HEK293T (cell line): ENCODE data around the gene FAM174B.

ENCODE experiments used
- CTCF ChIA-PET: fragments of 350-600 bp; formaldehyde crosslinking; extraction: SDS; loops from one replicate; lab custom pipeline; 2021; ENCODE audit warnings: antibody characterized with exemption, inconsistent platforms; lab: Yijun Ruan, JAX
- POLR2A ChIA-PET: fragments of 350-600 bp; formaldehyde crosslinking; extraction: SDS; loops from one replicate; lab custom pipeline; 2020; ENCODE audit warnings: antibody characterized with exemption, inconsistent platforms; lab: Yijun Ruan, JAX
- DNase-seq: peaks from one replicate; pipeline ENCODE4 v3.0.0; 2012; ENCODE audit warnings: mixed read lengths; ENCODE audit errors: extremely low spot score
- ARNT ChIP-seq: fragments of 450-650 bp; IDR thresholded peaks from 2 replicates; pipeline ENCODE4 v1.6.1; 2017; ENCODE audit warnings: mild to moderate bottlenecking
- BHLHE40 ChIP-seq: fragments of 450-650 bp; IDR thresholded peaks from 2 replicates; pipeline ENCODE4 v1.6.1; 2016; ENCODE audit warnings: mild to moderate bottlenecking, moderate library complexity, borderline replicate concordance
- CTBP1 ChIP-seq: fragments of 450-650 bp; IDR thresholded peaks from 2 replicates; pipeline ENCODE4 v1.6.1; 2016; ENCODE audit warnings: borderline replicate concordance
- ELF4 ChIP-seq: fragments of 450-650 bp; IDR thresholded peaks from 2 replicates; pipeline ENCODE4 v1.6.1; 2017; ENCODE audit warnings: antibody characterized with exemption
- FOXA1 ChIP-seq: fragments of 450-650 bp; IDR thresholded peaks from 2 replicates; pipeline ENCODE4 v1.6.1; 2016; ENCODE audit warnings: mild to moderate bottlenecking
- FOXK2 ChIP-seq: fragments of 450-650 bp; IDR thresholded peaks from 2 replicates; pipeline ENCODE4 v1.6.1; 2016; ENCODE audit warnings: mild to moderate bottlenecking
- FOXM1 ChIP-seq: fragments of 450-650 bp; IDR thresholded peaks from 2 replicates; pipeline ENCODE4 v1.6.1; 2017; ENCODE audit warnings: mild to moderate bottlenecking, borderline replicate concordance
- HDGF ChIP-seq: fragments of 450-650 bp; IDR thresholded peaks from 2 replicates; pipeline ENCODE4 v1.6.1; 2017; ENCODE audit warnings: antibody characterized with exemption, borderline replicate concordance
- L3MBTL2 ChIP-seq: fragments of 450-650 bp; conservative IDR thresholded peaks from 2 replicates; pipeline ENCODE4 v1.6.1; 2016; ENCODE audit warnings: mild to moderate bottlenecking
- LEF1 ChIP-seq: fragments of 450-650 bp; IDR thresholded peaks from 2 replicates; pipeline ENCODE4 v1.6.1; 2017; ENCODE audit warnings: mild to moderate bottlenecking, borderline replicate concordance
- NFRKB ChIP-seq: fragments of 450-650 bp; IDR thresholded peaks from 2 replicates; pipeline ENCODE4 v1.6.1; 2016; ENCODE audit warnings: mild to moderate bottlenecking, moderate library complexity
- SP1 ChIP-seq: fragments of 450-650 bp; IDR thresholded peaks from 2 replicates; pipeline ENCODE4 v1.6.1; 2017
- SUZ12 ChIP-seq: fragments of 450-650 bp; IDR thresholded peaks from 2 replicates; pipeline ENCODE4 v1.6.1; 2016; ENCODE audit warnings: mild to moderate bottlenecking
- TARDBP ChIP-seq: fragments of 450-650 bp; IDR thresholded peaks from 2 replicates; pipeline ENCODE4 v1.6.1; 2016
- ZNF384 ChIP-seq: fragments of 450-650 bp; IDR thresholded peaks from 2 replicates; pipeline ENCODE4 v1.6.1; 2016
- TF ChIP-seq, protein P1 (sequence below): fragments of 450-650 bp; IDR thresholded peaks from 2 replicates; pipeline ENCODE4 v1.6.1; 2016

Gene FAM174B

GRCh38 chr15:92655178-92655995 is at the start of gene FAM174B:
Gene FAM174B, minus strand, starts transcription at chr15:92655775.
- TF ChIP-seq ZNF384 (no peak), NFRKB (no peak), L3MBTL2 (peak; percentile 85), FOXA1 (no peak)
- POLR2A ChIA-PET = interaction anchor here (0.6 to 1.6 kb wide), 2 partner anchors 10 to 134 kb away, joined by 3 to 7 read pairs; no protein-coding TSS in a partner anchor
- peak; percentile 67 for DNase-seq
- CTCF ChIA-PET = interaction anchor here (1.3 to 1.4 kb wide), 2 partner anchors 10 to 26 kb away, joined by 3 to 9 read pairs; no protein-coding TSS in a partner anchor

GRCh38 chr15:92696096-92696495 is 40.5 kb upstream of the FAM174B start:
- DNase-seq = no peak
- TF ChIP-seq L3MBTL2 (no peak), BHLHE40 (no peak), SUZ12 (no peak), FOXM1 (no peak), ELF4 (no peak), ZNF384 (no peak)
- ChIA-PET POLR2A (no interaction called here), CTCF (interaction anchor here (0.5 to 0.6 kb wide), 2 partner anchors 15 to 36 kb away, joined by 3 read pairs; no protein-coding TSS in a partner anchor)

- peak; percentile 74 for DNase-seq
- ChIA-PET CTCF (interaction anchor here (0.6 to 1.0 kb wide), 3 partner anchors 21 to 1193 kb away, joined by 3 to 5 read pairs (median 3); no protein-coding TSS in a partner anchor), POLR2A (no interaction called here)
- no peak for TF ChIP-seq HDGF
- TF ChIP-seq CTBP1 = no peak
- TF ChIP-seq ELF4 = no peak
- no peak for TF ChIP-seq LEF1
- no peak for TF ChIP-seq BHLHE40
- TF ChIP-seq SP1 = no peak
- TF ChIP-seq SUZ12 = no peak
- no peak for TF ChIP-seq NFRKB
- no peak for TF ChIP-seq FOXA1
- TF ChIP-seq ARNT = no peak
- TF ChIP-seq ZNF384 = no peak
- no peak for TF ChIP-seq TARDBP
- TF ChIP-seq FOXM1 = no peak
- no peak for TF ChIP-seq FOXK2
- TF ChIP-seq, protein P1, sequence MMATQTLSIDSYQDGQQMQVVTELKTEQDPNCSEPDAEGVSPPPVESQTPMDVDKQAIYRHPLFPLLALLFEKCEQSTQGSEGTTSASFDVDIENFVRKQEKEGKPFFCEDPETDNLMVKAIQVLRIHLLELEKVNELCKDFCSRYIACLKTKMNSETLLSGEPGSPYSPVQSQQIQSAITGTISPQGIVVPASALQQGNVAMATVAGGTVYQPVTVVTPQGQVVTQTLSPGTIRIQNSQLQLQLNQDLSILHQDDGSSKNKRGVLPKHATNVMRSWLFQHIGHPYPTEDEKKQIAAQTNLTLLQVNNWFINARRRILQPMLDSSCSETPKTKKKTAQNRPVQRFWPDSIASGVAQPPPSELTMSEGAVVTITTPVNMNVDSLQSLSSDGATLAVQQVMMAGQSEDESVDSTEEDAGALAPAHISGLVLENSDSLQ = no peak
- TF ChIP-seq L3MBTL2 = no peak
Measured at GRCh38 chr15:92693691-92694331, 38.2 kb upstream of the FAM174B start.

GRCh38 chr15:92690395-92690794 is 34.8 kb upstream of the FAM174B start:
- TF ChIP-seq ELF4 (no peak), SUZ12 (no peak), NFRKB (no peak), LEF1 (no peak)
- ChIA-PET CTCF (interaction anchor here (0.6 to 0.9 kb wide), 2 partner anchors 24 to 172 kb away, joined by 3 read pairs; no protein-coding TSS in a partner anchor), POLR2A (no interaction called here)
- DNase-seq = no peak

- no peak for TF ChIP-seq FOXA1
- TF ChIP-seq LEF1 = no peak
- no peak for TF ChIP-seq L3MBTL2
- no peak for TF ChIP-seq NFRKB
- no peak for TF ChIP-seq TARDBP
- no peak for TF ChIP-seq SP1
- TF ChIP-seq ARNT = no peak
- TF ChIP-seq BHLHE40 = no peak
- TF ChIP-seq ZNF384 = no peak
- no peak for TF ChIP-seq CTBP1
- no peak for TF ChIP-seq ELF4
- TF ChIP-seq FOXK2 = no peak
- TF ChIP-seq, protein P1 = no peak
- no peak for TF ChIP-seq FOXM1
- TF ChIP-seq HDGF = no peak
- TF ChIP-seq SUZ12 = no peak
- ChIA-PET CTCF (no interaction called here), POLR2A (no interaction called here)
- no peak for DNase-seq
Measured at GRCh38 chr15:92687746-92688145, 32.2 kb upstream of the FAM174B start.

DNA sequence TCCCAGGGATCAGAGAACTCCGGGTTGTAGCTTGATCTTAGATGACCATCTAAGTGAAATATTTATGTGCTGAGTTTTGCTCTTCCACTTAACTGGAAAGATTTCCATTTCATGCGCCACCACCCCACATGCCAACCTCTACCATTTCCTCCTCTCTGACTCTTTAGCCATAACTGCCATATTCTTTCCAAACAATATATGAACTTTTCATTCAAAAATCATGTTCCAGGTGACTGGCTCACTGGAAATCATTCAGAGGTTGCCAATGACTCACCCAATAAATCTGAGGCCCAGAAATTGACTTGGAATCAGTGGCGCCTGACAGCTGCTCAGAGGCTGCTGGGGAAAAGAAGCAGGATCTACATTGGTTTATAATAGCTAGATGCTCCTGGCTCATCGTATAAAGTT is 31.6 kb upstream of the FAM174B start:
- POLR2A ChIA-PET = no interaction called here
- CTCF ChIA-PET = no interaction called here
- no peak for TF ChIP-seq SUZ12
- TF ChIP-seq ARNT = no peak
- no peak for TF ChIP-seq ELF4
- no peak for TF ChIP-seq HDGF
- TF ChIP-seq LEF1 = no peak
- TF ChIP-seq ZNF384 = no peak
- TF ChIP-seq L3MBTL2 = no peak
- TF ChIP-seq, protein P1 = no peak
- no peak for TF ChIP-seq FOXA1
- DNase-seq = no peak
